GM21447 (cell line): ENCODE results near the gene RELN.

Source experiments
- ATAC-seq: cut with Tn5 transposase; IDR thresholded peaks from one replicate; pipeline ENCODE4 v1.9.1; 2021; ENCODE audit not compliant: unreplicated experiment

RELN gene

GRCh38 chr7:103592844-103593243 is 396.6 kb downstream of the RELN start:
- no peak for ATAC-seq

GRCh38 chr7:103592187-103592586 is 397.3 kb downstream of the RELN start:
- ATAC-seq, result no peak

- ATAC-seq, result no peak
Observed at GRCh38 chr7:103580031-103580430, 409.4 kb downstream of the RELN start.

- no peak for ATAC-seq
Observed at GRCh38 chr7:103577059-103577458, 412.4 kb downstream of the RELN start.

- no peak for ATAC-seq
Observed at GRCh38 chr7:103576641-103577040, 412.8 kb downstream of the RELN start.

GRCh38 chr7:103574576-103574975 is 414.9 kb downstream of the RELN start:
- ATAC-seq, result no peak

- no peak for ATAC-seq
Observed at GRCh38 chr7:103573479-103574058, 415.9 kb downstream of the RELN start.

- ATAC-seq, result no peak
Observed at GRCh38 chr7:103571586-103571985, 417.9 kb downstream of the RELN start.

- no peak for ATAC-seq
Observed at GRCh38 chr7:103569621-103570305, 419.7 kb downstream of the RELN start.

GRCh38 chr7:103564416-103564815 is 425.0 kb downstream of the RELN start:
- ATAC-seq, result no peak

GRCh38 chr7:103560136-103560535 is 429.3 kb downstream of the RELN start:
- no peak for ATAC-seq

- no peak for ATAC-seq
Observed at GRCh38 chr7:103551016-103551415, 438.4 kb downstream of the RELN start.

- ATAC-seq, result no peak
Observed at GRCh38 chr7:103549786-103550185, 439.7 kb downstream of the RELN start.

GRCh38 chr7:103547451-103548284 is 441.8 kb downstream of the RELN start:
- no peak for ATAC-seq

GRCh38 chr7:103542470-103542869 is 447.0 kb downstream of the RELN start:
- no peak for ATAC-seq

GRCh38 chr7:103541947-103542346 is 447.5 kb downstream of the RELN start:
- no peak for ATAC-seq

- no peak for ATAC-seq
Observed at GRCh38 chr7:103541026-103541425, 448.4 kb downstream of the RELN start.

GRCh38 chr7:103540338-103540737 is 449.1 kb downstream of the RELN start:
- no peak for ATAC-seq

- ATAC-seq, result no peak
Observed at GRCh38 chr7:103539875-103540274, 449.6 kb downstream of the RELN start.

- ATAC-seq, result no peak
Observed at GRCh38 chr7:103538964-103539709, 450.3 kb downstream of the RELN start.

- ATAC-seq, result no peak
Observed at GRCh38 chr7:103533761-103534160, 455.7 kb downstream of the RELN start.
